GM19452 (cell line): ENCODE measurements around the gene ZNF816.
"Not testable (repeated sequence)": the region's sequence is repeated elsewhere in the genome, so short reads cannot be mapped to it uniquely, and the experiment has no call there.

ENCODE experiments used
- ATAC-seq: cut with Tn5 transposase; IDR thresholded peaks from one replicate; pipeline ENCODE4 v1.9.1; 2021; ENCODE audit not compliant: unreplicated experiment

Gene ZNF816

DNA sequence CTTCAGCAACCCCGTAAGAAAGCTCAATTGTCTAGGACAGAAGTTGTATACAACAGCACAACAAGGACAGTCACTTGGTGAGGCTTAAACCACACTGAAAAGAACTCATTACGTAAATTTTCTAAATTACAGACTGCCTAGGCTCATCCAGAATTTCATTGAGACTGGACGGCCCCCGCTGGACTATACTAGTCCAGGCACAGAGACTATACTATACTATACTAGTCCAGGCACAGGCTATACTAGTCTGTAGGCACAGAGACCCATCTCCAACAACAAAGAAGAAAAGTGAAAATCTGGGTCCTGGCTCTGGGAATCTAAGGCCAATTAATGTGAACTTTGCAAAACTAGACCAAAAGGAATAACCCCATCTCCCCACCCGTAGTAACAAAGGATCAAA lies 700 bp downstream of the ZNF816 start:
- ATAC-seq = no peak

DNA sequence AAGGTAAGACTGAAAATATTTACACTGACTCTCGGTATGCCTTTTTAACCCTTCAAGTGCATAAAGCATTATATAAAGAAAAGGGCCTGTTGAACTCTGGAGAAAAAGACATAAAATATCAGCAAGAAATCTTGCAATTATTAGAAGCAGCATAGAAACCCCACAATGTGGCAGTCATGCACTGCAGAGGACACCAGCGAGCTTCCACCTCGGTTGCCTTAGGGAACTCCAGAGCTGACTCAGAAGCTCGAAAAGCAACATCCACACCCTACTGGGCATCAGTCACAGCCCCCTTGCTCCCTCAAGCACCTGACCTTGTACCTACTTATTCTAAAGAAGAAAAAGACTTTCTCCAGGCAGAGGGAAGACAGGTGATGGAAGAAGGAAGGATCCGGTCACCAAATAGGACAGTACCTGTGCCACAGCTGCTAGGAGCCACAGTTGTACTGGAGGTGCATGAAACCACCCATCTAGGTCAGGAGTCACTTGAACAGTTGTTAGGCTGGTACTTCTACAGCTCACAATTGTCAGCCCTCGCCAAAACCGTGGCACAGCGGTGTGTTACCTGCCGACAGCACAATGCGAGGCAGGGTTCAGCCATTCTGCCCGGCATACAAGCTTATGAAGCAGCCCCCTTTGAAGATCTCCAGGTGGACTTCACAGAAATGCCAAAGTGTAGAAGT lies 2.9 kb downstream of the ZNF816 start:
- no peak for ATAC-seq

DNA sequence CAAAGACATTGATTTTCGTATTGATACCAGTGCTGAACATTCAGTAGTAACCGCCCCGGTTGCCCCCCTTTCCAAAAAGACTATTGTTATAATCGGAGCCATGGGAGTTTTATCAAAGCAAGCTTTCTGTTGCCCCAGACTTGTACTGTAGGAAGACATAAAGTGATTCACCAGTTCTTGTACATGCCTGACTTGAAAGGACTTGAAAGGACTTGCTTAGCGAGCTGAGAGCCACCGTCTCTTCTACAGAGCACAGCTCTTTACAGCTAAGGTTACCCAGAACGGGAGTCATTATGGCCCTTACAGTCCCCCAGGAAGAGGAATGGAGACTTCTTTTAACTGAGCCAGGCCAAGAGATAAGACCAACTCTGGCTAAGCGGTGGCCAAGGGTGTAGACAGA lies 5.1 kb downstream of the ZNF816 start:
- ATAC-seq = no peak

DNA sequence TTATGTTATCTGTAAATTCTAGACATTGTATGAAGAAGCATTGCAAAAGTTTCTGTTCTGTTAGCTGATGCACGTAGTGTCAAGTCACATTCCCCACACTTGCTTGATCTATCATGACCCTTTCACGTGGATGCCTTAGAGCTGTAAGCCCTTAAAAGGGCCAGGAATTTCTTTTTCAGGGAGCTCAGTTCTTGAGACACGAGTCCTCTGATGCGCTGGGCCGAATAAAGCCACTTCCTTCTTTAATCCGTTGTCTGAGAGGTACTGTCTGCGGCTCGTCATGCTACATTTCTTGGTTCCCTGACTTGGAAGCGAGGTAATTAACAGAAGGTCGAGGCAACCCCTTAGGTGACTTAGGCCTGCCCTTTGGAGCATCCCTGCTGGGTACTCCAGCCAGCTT lies 5.8 kb downstream of the ZNF816 start:
- ATAC-seq = no peak

DNA sequence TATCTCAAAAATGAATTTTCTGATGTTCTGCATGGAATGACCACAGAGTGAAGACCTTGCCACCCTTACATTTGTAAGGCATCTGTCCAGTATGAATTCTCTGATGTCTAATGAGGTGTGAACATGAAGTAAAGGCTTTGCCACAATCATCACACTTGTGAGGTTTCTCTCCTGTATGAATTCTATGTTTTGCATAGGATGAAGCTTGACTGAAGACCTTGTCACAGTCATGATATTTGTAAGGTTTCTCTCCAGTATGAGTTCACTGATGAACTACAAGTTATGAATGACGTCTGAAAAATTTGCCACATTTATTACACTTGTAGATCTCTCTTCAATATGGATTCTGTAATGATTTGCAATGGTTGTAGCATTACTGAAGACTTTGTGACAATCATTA lies 13.3 kb downstream of the ZNF816 start:
- ATAC-seq = no peak

DNA sequence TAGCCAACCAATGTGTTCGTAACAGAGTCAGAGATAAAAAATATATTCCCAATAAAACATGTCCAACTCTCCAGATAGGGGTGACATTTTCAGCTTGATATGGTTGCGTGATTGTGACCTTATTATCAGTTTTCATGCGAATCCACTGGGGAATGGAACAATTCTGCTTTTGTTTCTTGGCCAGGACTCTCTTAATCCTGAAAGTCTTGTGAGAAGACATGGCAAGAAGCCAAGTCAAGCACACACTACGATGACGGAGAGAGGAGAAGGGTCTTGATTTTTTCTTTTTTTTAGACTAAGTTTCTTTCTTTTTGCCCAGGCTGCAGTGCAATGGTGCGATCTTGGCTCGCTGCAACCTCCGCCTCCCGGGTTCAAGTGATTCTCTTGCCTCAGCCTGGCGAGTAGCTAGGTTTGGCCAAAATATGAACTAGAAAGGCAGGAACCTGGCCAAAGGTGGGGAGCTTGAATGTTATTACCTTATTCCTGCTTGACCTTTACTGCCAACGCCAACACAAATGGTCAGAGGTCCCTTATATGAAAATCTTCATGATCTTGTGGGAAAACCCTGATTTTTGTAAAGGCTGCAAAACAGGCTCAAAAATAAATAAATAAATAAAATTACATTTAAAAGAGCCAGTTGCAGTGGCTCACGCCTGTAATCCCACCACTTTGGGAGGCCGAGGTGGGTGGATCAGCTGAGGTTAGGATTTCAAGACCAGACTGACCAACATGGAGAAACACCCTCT lies 14.5 kb downstream of the ZNF816 start:
- no peak for ATAC-seq

DNA sequence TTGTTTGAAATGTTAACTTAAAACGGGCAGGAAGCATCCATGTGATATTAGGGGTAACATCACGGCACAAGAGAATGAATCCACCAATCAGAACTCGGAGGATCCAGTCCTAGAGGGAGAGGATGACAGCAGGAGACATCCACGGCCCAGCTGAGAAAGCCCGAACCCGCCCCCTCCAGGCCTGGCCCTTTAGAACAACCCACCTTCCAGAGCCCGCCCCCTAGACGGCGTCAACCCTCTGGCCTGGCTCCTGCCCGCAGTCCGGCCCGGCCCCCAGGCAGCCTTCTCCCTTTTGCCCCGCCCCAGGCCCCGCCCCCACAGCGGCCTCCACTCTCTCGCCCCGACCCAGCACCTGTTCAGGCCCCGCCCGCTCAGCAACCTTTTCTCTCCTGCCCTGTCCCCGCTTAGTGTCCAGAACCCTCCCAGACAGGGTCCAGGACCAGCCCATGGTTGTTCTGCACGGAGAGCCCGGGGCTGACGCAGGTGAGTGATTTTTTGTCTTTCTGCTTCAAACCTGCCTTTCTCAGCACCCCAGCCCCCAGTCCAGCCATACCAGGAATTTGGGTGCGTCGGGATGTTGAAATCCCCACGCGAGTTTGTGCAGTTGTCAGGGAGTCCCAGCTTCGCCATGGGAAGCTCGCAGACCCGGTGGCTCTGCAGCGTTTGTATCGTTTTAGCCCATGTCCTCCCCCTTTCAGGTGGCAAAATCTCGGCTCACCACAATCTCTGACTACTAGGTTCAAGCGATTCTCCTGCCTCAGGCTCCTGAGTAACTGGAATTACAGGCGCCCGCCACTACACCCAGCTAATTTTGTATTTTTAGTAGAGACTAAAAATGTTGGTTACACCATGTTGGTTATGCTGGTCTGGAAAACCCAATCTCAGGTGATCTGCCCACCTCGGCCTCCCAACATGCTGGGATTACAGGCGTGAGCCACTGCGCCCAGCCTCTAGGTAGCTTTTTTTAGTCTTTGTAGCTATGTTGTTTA lies 16.1 kb downstream of the ZNF816 start:
- ATAC-seq = no peak

DNA sequence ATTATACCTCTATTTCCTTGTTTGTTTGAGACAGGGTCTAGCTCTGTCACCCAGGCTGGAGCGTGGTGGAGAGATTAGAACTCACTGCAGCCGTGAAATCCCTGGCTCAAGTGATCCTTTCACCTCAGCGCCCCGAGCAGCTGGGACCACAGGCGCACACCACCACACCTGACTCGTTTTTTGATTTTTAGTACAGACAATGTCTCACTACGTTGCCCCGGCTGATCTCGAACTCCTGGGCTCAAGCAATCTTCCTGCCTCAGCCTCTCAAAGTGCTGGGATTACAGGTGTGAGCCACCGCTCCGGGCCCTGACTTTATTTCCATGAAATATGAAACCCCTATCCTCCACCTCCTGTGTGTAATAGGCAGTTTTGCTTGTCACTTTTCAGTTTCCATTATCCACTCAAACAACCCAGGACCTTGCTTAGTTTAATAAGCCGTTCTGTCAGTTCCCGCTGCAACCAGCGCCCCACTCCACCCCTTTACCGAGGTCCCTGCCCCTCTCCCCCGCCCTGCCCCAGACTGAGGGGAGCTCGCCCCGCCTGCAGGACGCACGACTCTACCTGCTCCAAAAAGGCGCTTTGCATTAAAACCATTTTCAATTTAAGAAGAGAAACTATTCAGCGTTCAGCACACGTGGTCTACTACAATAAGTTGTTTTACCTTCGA lies 16.9 kb downstream of the ZNF816 start:
- ATAC-seq = no peak

DNA sequence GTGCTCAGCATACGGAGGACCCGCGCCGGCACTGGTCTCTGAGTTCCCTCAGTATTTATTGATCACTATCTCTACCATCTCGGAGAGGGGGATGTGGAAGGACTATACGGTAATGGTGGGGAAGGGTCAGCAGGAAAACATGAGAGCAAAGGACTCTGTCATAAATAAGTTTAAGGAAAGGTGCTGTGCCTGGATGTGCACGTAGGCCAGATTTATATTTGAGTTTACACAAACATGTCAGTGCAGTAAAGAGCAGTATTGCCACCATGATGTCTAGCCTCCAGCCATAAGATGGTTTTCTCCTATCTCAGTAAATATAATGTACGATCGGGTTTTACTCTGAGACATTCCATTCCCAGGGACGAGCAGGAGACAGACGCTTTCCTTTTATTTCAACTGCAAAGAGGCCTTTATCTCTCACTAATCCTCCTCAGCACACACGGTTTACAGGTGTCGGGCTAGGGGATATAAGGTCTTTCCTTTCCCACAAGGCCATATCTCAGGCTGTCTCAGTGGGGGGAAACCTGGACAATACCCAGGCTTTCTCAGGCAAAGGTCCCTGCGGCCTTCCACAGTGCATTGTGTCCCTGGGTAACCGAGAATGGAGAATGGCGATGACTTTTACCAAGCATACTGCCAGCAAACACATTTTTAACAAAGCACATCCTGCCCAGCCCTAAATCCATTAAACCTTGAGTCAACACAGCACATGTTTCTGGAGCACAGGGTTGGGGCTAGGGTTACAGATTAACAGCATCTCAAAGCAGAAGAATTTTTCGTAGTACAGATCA lies 17.8 kb downstream of the ZNF816 start:
- not testable (repeated sequence) for ATAC-seq

DNA sequence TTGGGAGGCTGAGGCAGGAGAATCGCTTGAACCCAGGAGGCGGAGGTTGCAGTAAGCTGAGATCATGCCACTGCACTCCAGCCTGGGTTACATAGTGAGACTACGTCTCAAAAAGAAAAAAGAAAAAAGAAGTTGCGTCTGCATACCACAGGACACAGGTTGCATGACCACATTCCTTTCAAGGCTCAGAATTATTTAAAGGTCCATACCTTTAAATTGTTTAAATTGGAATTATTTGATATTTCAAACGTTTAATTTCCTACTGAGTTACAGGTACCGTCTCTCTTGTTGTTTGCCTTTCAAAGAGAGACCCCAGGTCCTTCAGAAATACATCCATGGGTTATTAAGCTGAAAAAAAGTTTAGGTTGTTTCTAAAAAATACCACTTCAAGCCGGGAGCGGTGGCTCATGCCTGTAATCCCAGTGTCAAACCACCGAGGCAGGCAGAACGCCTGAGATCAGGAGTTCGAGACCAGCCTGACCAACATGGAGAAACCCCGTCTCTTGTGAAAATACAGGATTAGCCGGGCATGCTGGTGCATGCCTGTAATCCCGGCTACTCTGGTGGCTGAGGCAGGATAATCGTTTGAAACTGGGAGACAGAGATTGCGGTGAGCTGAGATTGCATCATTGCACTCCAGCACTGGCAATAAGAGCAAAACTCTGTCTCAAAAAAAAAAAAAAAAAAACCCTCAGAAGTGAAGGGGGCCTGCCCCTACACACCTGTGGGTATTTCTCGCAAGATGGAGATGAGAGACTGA lies 18.6 kb downstream of the ZNF816 start:
- ATAC-seq = no peak

DNA sequence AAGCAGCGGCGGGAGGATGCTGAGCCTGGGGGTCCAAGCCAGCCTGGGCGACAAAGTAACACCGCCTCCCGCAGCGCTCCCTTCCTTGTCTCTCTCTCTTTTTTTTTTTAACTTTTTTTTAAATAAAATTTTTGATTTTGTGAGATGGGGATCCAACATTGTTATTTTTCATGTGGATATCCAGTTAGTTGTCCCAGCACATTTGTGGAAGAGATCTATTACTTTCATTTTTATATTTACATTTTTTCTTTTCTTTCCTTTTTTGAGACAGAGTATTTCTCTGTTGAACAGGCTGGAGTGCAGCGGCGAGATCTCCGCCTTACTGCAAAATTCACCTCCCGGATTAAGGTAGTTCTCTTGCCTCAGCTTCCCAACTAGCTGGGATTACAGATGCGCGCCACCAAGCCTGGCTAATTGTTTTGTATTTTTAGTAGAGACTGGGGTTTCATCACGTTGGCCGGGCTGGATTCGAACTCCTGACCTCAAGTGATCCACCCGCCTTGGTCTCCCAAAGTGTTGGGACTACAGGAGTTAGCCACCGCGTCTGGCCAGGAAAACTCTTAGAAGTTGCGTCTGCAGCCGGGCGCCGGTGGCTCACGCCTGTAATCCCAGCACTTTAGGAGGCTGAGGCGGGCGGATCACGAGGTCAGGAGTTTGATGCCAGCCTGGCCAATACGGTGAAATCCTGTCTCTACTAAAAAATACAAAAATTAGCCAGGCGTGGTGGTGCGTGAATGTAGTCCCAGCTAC lies 19.4 kb downstream of the ZNF816 start:
- no peak for ATAC-seq

DNA sequence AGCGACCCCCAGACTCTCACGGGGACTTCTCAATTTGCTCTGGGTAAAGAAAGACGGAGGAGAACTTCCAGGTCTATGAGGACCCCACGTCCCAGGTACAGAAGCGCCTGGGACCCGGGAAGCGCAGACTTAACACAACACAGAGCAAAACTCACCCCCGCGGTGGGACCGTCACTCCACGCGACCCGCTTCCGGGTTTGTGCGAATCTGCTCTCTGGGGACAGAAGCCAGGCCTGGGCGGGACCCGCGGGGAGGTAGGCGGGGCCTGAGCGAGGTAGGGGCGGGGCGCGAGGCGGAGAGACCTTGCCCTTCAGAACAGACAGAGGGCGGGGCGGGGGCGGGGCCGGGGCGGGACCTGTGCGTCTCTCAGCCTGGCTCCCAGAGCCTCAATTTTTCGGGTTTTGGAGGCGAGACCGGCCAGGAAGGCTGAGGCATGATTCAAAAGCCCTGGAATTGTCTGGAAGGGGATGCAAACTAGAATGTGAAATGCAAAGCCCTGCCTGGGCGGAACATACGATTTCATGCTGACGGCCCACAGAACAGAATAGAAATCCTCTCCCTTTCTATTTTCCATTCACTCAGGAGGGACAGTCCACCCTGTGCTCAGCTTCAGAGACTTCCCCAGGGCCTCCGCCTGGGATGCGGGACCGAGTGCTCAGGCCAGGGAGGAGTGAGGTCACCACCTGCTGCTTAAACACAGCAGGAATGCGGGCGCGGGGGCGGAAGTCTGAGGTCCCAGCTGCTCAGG lies 20.1 kb downstream of the ZNF816 start:
- peak; percentile 95 for ATAC-seq

DNA sequence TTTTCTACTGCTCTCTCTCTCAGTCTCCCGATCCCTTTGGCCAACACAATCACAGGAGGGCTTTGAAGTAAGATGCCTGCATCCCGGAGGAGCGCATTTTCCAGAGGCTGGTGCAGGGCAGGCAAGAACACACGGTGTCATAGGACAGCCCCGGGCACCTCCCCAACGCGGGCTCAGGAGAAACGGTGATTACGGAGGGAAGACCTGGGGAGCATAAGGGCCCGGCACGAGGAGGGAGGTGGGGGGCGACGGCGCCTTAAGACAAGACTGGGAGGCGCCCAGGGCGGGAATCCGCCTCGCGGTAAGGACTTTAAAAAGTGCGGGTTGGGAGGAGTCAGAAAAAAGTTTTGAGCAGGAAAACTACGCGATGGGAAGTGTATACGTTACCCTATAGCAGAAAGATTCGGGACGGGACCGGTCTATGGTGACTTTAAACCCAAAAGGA lies 20.7 kb downstream of the ZNF816 start:
- peak; percentile 16 for ATAC-seq

DNA sequence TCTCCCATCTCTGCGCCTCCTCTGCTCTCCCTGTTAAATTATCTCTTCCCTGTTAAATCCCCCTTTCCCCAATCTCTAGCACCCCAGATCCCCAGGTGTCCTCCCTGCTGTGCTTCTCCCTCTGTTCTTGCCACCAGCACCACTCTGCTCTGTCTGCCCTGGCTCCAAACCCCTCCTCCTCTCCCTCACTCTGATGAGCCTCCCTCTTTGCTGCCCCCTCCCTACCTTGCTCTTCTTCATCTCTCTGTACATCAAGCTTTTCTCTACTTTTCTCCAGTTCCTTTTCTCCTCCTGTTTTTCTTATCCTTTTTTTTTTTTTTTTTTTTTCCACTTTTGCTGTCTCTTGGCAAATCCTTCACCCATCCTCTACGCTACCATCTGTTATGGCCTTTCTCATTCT lies 21.2 kb downstream of the ZNF816 start:
- ATAC-seq = not testable (repeated sequence)

DNA sequence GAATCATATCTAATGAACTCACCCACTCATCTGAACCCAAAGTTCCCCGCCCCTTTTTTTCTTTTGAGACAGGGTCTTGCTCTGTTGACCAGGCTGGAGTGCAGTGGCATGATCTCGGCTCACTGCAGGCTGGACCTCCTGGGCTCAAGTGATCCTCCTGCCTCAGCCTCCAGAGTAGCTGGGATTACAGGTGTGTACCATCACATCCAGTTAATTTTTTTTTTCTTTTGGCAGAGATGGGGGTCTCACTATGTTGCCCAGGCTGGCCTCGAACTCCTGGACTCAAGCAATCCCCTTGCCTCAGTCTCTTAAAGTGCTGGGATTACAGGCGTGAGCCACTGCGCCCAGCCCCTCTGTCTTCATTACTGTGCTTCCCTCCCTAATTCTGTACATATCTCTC lies 21.8 kb downstream of the ZNF816 start:
- ATAC-seq = not testable (repeated sequence)

DNA sequence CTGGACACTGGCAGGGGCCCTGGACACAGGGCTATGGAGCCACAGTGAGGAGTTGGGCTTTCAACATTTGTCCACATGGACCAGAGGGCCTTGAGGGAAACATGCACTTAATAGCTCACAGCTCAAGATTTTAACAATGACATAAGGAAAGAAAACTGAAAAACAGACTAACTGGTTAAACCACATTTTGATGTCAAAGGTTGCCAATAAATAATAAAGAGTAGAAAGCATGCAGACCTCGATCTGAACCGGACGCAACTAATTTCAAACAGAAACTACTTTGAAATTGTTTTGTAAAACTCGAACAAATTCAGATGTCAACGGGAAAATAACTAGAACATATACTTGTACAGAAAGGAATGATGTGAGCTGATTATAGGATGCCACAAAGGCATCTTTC lies 23.9 kb downstream of the ZNF816 start:
- ATAC-seq = no peak

DNA sequence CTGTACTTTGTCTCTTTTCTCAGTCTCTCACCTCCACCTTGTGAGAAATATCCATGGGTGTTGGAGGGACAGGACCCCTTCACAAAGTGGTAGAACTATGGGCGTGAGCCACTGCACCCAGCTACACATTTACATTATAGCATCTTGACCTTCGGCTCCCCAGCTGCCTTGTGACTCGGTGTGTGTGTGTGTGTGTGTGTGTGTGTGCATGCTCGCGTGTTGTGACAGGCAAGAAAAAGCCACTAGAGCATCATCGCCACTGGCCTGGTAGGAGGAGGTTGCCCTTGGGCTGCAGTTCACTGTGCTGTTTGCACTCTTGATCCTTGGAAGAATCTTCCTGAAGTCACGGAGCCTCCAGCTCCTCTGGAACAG lies 25.7 kb downstream of the ZNF816 start:
- ATAC-seq = no peak
